Measurements from ENCODE around the gene SH3RF3. TPM values are rescaled to one million over a fixed set of nuclear protein-coding genes. Genes with fewer than 3 reads are reported as not detected.

The SH3RF3 gene
- total RNA-seq, 4 donors from 2014 or later = 2.4 to 5.5 (median 2.9) TPM

DNA sequence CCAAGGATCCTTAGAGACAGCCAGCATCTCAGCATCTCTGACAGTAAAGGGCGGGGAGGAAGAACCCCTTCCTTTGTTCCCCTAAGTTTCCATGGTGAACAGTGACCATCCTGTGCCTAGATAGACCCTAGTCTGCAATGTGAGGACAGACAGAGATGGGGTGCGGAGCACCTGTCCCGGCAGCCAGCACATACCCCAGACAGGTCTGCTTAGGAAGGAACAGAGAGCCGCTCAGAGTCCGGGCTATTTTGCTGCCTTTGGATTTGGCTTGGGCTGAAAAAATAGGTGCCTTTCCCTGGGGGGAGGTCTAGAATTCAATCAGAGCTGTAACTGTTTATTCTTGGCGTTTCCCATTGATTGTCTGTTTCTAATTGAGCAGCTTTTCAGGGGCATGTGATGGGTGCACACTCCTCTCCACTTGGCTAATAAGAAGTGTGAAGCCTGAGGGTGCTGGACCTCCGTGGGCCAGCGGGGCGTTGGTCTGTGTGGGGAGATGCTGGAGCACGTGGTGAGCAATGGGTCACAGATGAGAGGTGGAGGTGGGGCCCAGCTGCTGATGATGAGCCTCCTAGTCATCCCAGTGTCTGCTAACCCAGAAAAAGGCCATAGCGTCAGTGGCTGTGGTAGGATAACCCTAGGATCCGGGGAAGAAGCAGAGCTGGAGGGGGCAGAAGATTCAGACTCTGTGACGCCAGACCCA lies 247.9 kb downstream of the SH3RF3 start:
- TF ChIP-seq, protein P1, sequence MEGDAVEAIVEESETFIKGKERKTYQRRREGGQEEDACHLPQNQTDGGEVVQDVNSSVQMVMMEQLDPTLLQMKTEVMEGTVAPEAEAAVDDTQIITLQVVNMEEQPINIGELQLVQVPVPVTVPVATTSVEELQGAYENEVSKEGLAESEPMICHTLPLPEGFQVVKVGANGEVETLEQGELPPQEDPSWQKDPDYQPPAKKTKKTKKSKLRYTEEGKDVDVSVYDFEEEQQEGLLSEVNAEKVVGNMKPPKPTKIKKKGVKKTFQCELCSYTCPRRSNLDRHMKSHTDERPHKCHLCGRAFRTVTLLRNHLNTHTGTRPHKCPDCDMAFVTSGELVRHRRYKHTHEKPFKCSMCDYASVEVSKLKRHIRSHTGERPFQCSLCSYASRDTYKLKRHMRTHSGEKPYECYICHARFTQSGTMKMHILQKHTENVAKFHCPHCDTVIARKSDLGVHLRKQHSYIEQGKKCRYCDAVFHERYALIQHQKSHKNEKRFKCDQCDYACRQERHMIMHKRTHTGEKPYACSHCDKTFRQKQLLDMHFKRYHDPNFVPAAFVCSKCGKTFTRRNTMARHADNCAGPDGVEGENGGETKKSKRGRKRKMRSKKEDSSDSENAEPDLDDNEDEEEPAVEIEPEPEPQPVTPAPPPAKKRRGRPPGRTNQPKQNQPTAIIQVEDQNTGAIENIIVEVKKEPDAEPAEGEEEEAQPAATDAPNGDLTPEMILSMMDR (IDR thresholded peaks at IDR 0.05) = no peak
- TF ChIP-seq POLR2A (IDR thresholded peaks at IDR 0.05) = no peak
- intact Hi-C loops (cut with DNase I) = no loop called here
- 83 to 88% methylated on average over 8 to 10 of the region's 13 CpGs for WGBS, 2 donors
- H3K9me3 ChIP-seq = no peaks in the 10 kb centered on the region
- no peaks in the 10 kb centered on the region for H3K27me3 ChIP-seq
- peaks cover 0 to 21% (median 0%) of the 10 kb centered on the region in 3 donors for H3K36me3 ChIP-seq
- H3K27ac ChIP-seq = no peak overlapping the region
- no peak for DNase-seq
- H3K4me3 ChIP-seq = no peak overlapping the region
- peaks cover 0 to 2% (median 0%) of the 10 kb centered on the region in 3 donors for H3K4me1 ChIP-seq

DNA sequence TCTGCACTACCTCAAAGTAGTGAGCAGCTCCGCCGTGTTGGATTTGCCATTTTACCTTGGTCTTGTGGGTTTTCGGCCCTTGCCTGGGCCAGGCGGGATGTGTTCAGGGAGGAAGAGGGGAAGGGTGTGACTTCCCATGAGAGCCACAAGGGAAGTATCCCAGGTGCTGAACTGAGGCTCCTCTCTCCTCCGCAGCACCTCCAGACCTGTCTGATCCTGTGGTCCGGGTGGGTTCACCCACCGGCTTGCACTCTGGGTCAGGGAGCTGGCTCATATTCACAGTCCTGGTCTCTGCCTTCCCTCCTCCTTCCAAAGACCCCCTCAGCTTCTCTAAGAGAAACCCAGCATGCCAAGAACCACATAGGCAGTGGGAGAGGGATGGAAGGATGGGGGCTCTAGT lies 249.0 kb downstream of the SH3RF3 start:
- Histone ChIP-seq H3K4me1 (peaks cover 8 to 12% (median 8%) of the 10 kb centered on the region in 3 donors), H3K9me3 (no peaks in the 10 kb centered on the region), H3K27me3 (no peaks in the 10 kb centered on the region), H3K4me3 (no peak overlapping the region), H3K27ac (no peak overlapping the region), H3K36me3 (peaks cover 0 to 17% (median 0%) of the 10 kb centered on the region in 3 donors)
- WGBS, 2 donors = 89 to 96% methylated on average over 4 to 7 of the region's 7 CpGs
- TF ChIP-seq POLR2A (IDR thresholded peaks at IDR 0.05) = no peak
- TF ChIP-seq, protein P1 (IDR thresholded peaks at IDR 0.05) = no peak
- no peak for DNase-seq
- intact Hi-C loops (cut with DNase I) = no loop called here

DNA sequence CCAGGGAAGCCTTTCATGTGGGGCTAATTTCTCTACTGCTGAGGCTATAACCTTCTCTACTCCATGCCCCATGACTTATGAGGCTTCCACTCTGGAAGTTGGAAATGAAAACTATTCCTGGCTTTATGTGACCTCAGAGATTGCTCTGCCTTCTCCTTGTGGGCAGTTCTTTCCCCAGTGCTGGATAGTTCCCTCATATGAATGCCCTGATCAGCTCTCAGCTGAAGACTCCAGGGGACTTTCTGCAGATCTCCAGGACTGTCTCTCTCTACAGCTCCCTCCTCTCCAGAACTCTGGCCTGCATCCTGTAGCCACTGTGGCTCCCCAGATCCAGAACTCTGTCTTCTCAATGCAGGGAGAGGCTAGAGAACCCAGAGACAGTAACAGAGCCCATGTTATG lies 249.7 kb downstream of the SH3RF3 start:
- Histone ChIP-seq H3K36me3 (peaks cover 0 to 12% (median 0%) of the 10 kb centered on the region in 3 donors), H3K27me3 (no peaks in the 10 kb centered on the region), H3K9me3 (no peaks in the 10 kb centered on the region), H3K4me1 (peaks cover 15 to 19% (median 15%) of the 10 kb centered on the region in 3 donors), H3K4me3 (no peak overlapping the region), H3K27ac (no peak overlapping the region)
- intact Hi-C loops (cut with DNase I) = no loop called here
- DNase-seq = no peak
- TF ChIP-seq POLR2A (IDR thresholded peaks at IDR 0.05) = no peak
- TF ChIP-seq, protein P1 (IDR thresholded peaks at IDR 0.05) = no peak

DNA sequence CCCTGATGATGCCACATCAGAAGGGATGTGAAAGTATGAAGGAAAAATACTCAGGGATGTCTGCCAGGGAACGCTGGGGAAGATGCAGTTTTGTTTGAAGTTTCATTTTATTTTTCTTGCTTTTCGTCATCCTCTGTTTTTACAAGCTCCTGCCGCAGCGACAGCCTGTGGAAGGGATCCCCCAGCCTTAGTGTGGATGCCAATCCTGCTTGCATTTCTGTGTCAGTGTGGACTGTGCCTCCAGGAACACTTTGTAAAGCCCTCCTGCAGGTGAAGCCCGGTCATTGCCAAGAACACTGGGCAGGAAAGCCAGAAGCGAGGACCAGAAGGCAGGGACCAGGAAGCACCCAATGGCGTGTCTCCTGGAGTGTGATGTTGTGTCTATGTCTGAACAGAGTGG lies 250.5 kb downstream of the SH3RF3 start:
- no peaks in the 10 kb centered on the region for H3K27me3 ChIP-seq
- peaks cover 15 to 27% (median 19%) of the 10 kb centered on the region in 3 donors for H3K4me1 ChIP-seq
- no peak for TF ChIP-seq POLR2A (IDR thresholded peaks at IDR 0.05)
- TF ChIP-seq, protein P1 (IDR thresholded peaks at IDR 0.05) = no peak
- intact Hi-C loops (cut with DNase I) = no loop called here
- no peak overlapping the region for H3K4me3 ChIP-seq
- DNase-seq = no peak
- H3K27ac ChIP-seq = no peak overlapping the region
- H3K36me3 ChIP-seq = peaks cover 0 to 6% (median 0%) of the 10 kb centered on the region in 3 donors
- H3K9me3 ChIP-seq = no peaks in the 10 kb centered on the region
- 74 to 92% methylated on average over 5 to 6 of the region's 7 CpGs for whole genome bisulfite sequencing, 2 donors

DNA sequence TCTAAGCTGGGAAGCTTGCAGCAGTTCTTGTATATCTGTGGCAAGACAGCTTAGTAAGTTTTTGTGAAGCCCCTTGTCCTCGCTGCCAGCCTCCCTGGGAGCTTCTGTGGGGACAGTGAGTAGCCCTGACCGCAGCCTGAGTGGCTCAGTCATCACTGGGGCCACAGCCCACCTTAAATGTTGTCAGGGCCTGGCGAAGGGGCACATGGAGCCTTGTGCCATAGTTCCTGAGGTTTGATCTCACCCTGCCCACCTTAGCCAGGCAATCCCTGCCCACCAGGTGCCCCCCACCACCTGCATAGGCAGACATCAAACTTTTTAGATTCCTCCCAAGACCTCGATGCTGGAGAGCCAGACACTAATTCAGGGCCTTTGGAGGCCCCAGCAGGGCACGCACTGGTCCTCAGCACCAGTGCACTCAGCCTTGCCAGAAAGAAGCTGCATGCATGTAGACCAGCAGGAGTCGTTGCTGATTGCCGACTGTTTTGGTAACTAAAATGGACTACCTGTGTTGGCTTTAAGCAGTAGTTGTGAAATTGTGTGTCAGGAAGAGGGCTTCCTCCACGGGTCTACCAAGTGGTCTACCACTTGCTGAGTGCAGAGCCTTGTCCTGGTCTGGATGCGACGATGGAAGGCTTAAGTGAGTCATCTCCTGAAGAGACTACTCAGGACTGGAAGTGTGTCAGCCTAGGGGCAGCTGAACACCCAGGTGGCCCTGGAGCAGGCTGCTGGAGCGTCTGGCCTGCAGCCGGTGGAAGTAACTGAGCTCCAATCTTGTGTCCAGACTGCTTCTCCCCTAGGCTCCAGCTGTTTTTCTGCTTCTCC lies 251.7 kb downstream of the SH3RF3 start:
- no peaks in the 10 kb centered on the region for H3K27me3 ChIP-seq
- no peaks in the 10 kb centered on the region for H3K9me3 ChIP-seq
- no peak overlapping the region for H3K27ac ChIP-seq
- H3K36me3 ChIP-seq = no peaks in the 10 kb centered on the region
- H3K4me1 ChIP-seq = peaks cover 15 to 27% (median 19%) of the 10 kb centered on the region in 3 donors
- H3K4me3 ChIP-seq = no peak overlapping the region
- intact Hi-C loops (cut with DNase I) = no loop called here
- no peak for DNase-seq
- 85 to 92% methylated on average over 5 to 7 of the region's 12 CpGs for WGBS, 2 donors
- TF ChIP-seq, protein P1 (IDR thresholded peaks at IDR 0.05) = no peak
- TF ChIP-seq POLR2A (IDR thresholded peaks at IDR 0.05) = no peak
